IMR-90 (cell line): Measurements from ENCODE around the gene MAP3K7CL.

ENCODE experiments used
- CEBPB ChIP-seq: IDR thresholded peaks from 2 replicates; pipeline ENCODE4 v1.6.1; 2012; ENCODE audit warnings: low read depth, low read length, improper control_type of control experiment
- CHD1 ChIP-seq: IDR thresholded peaks from 2 replicates; pipeline ENCODE4 v1.6.1; 2012; ENCODE audit warnings: low read depth, low read length, improper control_type of control experiment
- FOS ChIP-seq: fragments of 150-350 bp; IDR thresholded peaks from 2 replicates; pipeline ENCODE4 v1.6.1; 2016; ENCODE audit warnings: low read depth, low read length
- MAFK ChIP-seq: IDR thresholded peaks from 2 replicates; pipeline ENCODE4 v1.6.1; 2012; ENCODE audit warnings: low read depth, low read length, improper control_type of control experiment
- MAZ ChIP-seq: IDR thresholded peaks from 2 replicates; pipeline ENCODE4 v1.6.1; 2012; ENCODE audit warnings: low read depth, mild to moderate bottlenecking, low read length, improper control_type of control experiment, moderate library complexity, borderline replicate concordance
- MXI1 ChIP-seq: IDR thresholded peaks from 2 replicates; pipeline ENCODE4 v1.6.1; 2012; ENCODE audit warnings: low read depth, mild to moderate bottlenecking, low read length, moderate library complexity, borderline replicate concordance
- NFE2L2 ChIP-seq: fragments of 150-350 bp; IDR thresholded peaks from 2 replicates; pipeline ENCODE4 v1.6.1; 2016; ENCODE audit warnings: low read depth, mild to moderate bottlenecking, low read length
- POLR2A ChIP-seq: IDR thresholded peaks from 2 replicates; pipeline ENCODE4 v1.6.1; 2012; ENCODE audit warnings: mild to moderate bottlenecking, low read depth, low read length
- RAD21 ChIP-seq: IDR thresholded peaks from 2 replicates; pipeline ENCODE4 v1.6.1; 2012; ENCODE audit warnings: low read length, improper control_type of control experiment
- RCOR1 ChIP-seq: IDR thresholded peaks from 2 replicates; pipeline ENCODE4 v1.6.1; 2012; ENCODE audit warnings: mild to moderate bottlenecking, low read length, improper control_type of control experiment; ENCODE audit not compliant: insufficient replicate concordance
- RFX5 ChIP-seq: IDR thresholded peaks from 2 replicates; pipeline ENCODE4 v1.8.0; 2012; ENCODE audit warnings: low read depth, mild to moderate bottlenecking, low read length, moderate library complexity
- SMC3 ChIP-seq: fragments of 150-350 bp; IDR thresholded peaks from 2 replicates; pipeline ENCODE4 v1.6.1; 2016; ENCODE audit warnings: low read depth, mild to moderate bottlenecking, antibody characterized with exemption, low read length, moderate library complexity
- TF ChIP-seq, protein P1 (sequence below): conservative IDR thresholded peaks from 2 replicates; pipeline ENCODE4 v1.5.1; 2012; ENCODE audit warnings: mild to moderate bottlenecking, low read depth, low read length, improper control_type of control experiment
- TF ChIP-seq, protein P2 (sequence below): fragments of 150-350 bp; IDR thresholded peaks from 2 replicates; pipeline ENCODE4 v1.6.1; 2017; ENCODE audit warnings: mild to moderate bottlenecking, antibody characterized with exemption, low read length, low read depth

DNA sequence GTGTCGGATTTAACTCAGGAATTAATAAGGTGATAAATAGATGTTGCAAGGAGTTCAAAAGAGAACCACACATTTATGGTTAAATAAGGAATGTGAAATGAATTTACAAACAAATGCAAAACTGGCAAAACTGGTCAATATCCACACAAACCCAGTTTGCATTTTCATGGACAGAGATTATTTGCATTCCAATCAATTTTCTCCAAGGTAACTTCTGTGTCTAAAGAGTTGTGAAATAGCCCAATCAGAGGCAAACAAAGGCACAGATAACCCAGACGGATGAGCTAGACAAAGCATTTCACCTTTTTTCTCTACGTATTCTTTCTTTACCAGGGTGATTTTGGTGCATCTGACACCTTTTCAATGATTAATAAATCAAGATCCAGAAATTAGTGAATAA lies 63.9 kb downstream of the MAP3K7CL start:
- TF ChIP-seq RFX5 (no peak), MAFK (no peak), RAD21 (no peak), SMC3 (no peak), POLR2A (no peak), CEBPB (peak; percentile 37; the same call in 1 of the 2 replicates), RCOR1 (no peak), MAZ (no peak), CHD1 (no peak), NFE2L2 (no peak), MXI1 (no peak), FOS (no peak)
- TF ChIP-seq, protein P1, sequence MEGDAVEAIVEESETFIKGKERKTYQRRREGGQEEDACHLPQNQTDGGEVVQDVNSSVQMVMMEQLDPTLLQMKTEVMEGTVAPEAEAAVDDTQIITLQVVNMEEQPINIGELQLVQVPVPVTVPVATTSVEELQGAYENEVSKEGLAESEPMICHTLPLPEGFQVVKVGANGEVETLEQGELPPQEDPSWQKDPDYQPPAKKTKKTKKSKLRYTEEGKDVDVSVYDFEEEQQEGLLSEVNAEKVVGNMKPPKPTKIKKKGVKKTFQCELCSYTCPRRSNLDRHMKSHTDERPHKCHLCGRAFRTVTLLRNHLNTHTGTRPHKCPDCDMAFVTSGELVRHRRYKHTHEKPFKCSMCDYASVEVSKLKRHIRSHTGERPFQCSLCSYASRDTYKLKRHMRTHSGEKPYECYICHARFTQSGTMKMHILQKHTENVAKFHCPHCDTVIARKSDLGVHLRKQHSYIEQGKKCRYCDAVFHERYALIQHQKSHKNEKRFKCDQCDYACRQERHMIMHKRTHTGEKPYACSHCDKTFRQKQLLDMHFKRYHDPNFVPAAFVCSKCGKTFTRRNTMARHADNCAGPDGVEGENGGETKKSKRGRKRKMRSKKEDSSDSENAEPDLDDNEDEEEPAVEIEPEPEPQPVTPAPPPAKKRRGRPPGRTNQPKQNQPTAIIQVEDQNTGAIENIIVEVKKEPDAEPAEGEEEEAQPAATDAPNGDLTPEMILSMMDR: no peak
- TF ChIP-seq, protein P2, sequence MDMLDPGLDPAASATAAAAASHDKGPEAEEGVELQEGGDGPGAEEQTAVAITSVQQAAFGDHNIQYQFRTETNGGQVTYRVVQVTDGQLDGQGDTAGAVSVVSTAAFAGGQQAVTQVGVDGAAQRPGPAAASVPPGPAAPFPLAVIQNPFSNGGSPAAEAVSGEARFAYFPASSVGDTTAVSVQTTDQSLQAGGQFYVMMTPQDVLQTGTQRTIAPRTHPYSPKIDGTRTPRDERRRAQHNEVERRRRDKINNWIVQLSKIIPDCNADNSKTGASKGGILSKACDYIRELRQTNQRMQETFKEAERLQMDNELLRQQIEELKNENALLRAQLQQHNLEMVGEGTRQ: no peak
